Mesodermal cell (in vitro differentiated cells): ENCODE data around the gene SLC16A12.

Experiments used
- H3K27ac ChIP-seq: 2 replicates; pipeline ENCODE4 v1.7.0; 2013; ENCODE audit warnings: mild to moderate bottlenecking, low read depth, low read length, moderate library complexity; ENCODE audit not compliant: severe bottlenecking
- H3K36me3 ChIP-seq: 2 replicates; pipeline ENCODE4 v1.7.1; 2013; ENCODE audit warnings: mild to moderate bottlenecking, low read length, moderate library complexity; ENCODE audit not compliant: control insufficient read depth, insufficient read depth
- H3K4me1 ChIP-seq: one replicate; pipeline ENCODE4 v1.7.1; 2013; ENCODE audit warnings: mild to moderate bottlenecking, low read length; ENCODE audit not compliant: insufficient read depth, control insufficient read depth, poor library complexity, severe bottlenecking
- H3K4me3 ChIP-seq: 2 replicates; pipeline ENCODE4 v1.7.0; 2013; ENCODE audit warnings: low read length, control low read depth, mild to moderate bottlenecking; ENCODE audit not compliant: insufficient read depth, poor library complexity, severe bottlenecking; ENCODE audit errors: extremely low read depth
- H3K9me3 ChIP-seq: 2 replicates; pipeline ENCODE4 v1.7.1; 2013; ENCODE audit warnings: mild to moderate bottlenecking, low read length, moderate library complexity; ENCODE audit not compliant: control insufficient read depth
- WGBS, 2 experiments: methylation state at CpG; one replicate each; pipeline ENCODE4 v1.1.5; 2013; ENCODE audit warnings: missing lambda C conversion rate in 2 of 2; ENCODE audit not compliant: insufficient coverage in 2 of 2; 5-methylcytosine and 5-hydroxymethylcytosine counted together

The SLC16A12 gene

DNA sequence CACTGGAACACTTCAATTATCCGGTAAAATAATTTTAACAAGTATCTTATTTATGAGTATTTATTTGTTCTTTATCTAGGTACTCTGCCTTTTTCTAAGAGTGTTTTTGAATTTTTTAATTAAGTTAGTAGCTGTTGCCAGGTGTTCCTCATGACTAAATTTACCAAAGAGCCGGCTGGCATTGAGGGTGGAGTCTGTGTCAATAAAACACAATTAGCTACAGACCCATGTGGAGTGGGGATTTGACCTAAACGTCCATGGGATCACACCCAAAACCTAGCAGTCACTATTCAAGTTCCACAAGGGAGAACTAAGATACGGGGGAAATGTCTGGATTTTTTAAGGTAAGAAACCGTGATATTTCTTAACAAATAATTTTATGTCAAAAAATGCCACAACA, 9.8 kb downstream of the SLC16A12 start:
- 82% methylated on average over 2 of the region's 5 CpGs; no CpG with 5 or more reads in 1 of the 2 experiments for WGBS, 2 experiments
- H3K4me1 ChIP-seq, result no peaks in the 10 kb centered on the region

DNA sequence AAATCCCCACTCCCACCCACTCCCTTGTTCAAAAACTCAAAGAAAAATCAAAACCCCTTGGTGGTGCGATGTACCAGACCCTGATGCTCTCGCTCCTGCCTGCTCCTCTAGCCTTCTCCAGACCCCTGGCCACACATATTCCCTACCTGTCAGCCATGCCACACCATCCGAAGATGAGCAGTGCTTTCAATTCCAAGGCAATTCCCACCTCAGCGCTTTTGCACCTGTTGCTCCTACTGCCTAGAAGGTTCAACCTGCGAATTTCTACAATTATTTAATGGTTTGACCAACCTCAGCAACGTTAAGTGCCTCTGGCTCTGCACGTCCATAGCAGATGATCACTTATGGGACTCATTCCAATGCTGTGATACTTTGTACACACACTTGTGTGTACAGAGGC, 11.1 kb downstream of the SLC16A12 start:
- Histone ChIP-seq H3K9me3 (no peaks in the 10 kb centered on the region), H3K4me3 (no peak overlapping the region), H3K4me1 (no peaks in the 10 kb centered on the region), H3K27ac (no peak overlapping the region), H3K36me3 (no peaks in the 10 kb centered on the region)
- 84 to 87% methylated on average over 7 of the region's 7 CpGs for WGBS, 2 experiments

More for the DNA sequence above, 9.8 kb downstream of the SLC16A12 start:
- Histone ChIP-seq H3K27ac (no peak overlapping the region), H3K36me3 (no peaks in the 10 kb centered on the region), H3K4me3 (no peak overlapping the region), H3K9me3 (no peaks in the 10 kb centered on the region)

DNA sequence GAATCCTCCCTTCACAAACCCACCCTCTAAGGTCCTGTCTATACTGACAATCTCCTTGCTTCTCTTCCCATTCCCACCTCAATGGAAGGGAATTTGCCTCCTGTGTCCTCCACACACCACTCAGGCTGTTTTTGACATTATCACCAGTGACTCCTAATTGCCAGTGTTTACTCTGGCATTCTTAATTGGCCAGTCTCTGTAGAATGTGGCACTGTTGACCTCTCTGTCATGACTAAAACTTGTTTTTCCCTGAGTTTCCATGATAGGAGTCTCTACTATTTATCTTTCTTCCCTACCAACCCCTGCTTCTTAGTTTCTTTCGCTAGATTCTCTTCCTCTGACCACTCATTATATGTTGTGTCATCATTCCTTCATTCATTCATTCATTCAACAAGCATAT, 12.1 kb downstream of the SLC16A12 start:
- WGBS, 2 experiments, result 90 to 93% methylated on average over 1 of the region's 1 CpG
- Histone ChIP-seq H3K36me3 (no peaks in the 10 kb centered on the region), H3K27ac (no peak overlapping the region), H3K4me3 (no peak overlapping the region), H3K4me1 (no peaks in the 10 kb centered on the region), H3K9me3 (no peaks in the 10 kb centered on the region)

- Histone ChIP-seq H3K27ac (no peak overlapping the region), H3K36me3 (no peaks in the 10 kb centered on the region), H3K9me3 (no peaks in the 10 kb centered on the region), H3K4me1 (no peaks in the 10 kb centered on the region), H3K4me3 (no peak overlapping the region)
- WGBS, 2 experiments, result no CpG with 5 or more reads among the region's 1 CpG
Observed at GRCh38 chr10:89522463-89522862, 12.9 kb downstream of the SLC16A12 start.

DNA sequence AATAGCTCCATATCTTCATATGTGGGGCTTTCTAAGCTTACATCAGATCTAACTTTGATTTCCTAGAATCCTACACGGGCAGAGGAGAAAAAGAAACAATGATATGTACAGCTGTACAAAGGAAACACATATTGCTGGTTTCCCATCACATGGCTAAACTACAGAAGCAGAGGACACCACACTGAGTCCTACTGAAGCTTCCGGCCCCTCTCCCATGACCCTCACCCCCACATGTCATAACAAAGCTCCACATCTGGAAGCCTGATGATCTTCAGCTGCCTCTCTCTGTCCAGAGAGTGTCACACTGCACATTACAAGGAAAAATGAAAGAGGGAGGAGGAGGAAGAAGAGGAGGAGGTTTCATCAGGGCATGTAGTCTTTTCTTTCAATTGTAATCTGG, 14.0 kb downstream of the SLC16A12 start:
- Histone ChIP-seq H3K9me3 (no peaks in the 10 kb centered on the region), H3K27ac (no peak overlapping the region), H3K4me3 (no peak overlapping the region), H3K36me3 (no peaks in the 10 kb centered on the region), H3K4me1 (peaks cover 2% of the 10 kb centered on the region)
- no CpG with 5 or more reads among the region's 2 CpGs for WGBS, 2 experiments

GRCh38 chr10:89520706-89521105, 14.7 kb downstream of the SLC16A12 start:
- H3K27ac ChIP-seq, result no peak overlapping the region
- WGBS, 2 experiments, result no CpG with 5 or more reads among the region's 1 CpG
- peaks cover 9% of the 10 kb centered on the region for H3K4me1 ChIP-seq
- H3K36me3 ChIP-seq, result no peaks in the 10 kb centered on the region
- H3K4me3 ChIP-seq, result no peak overlapping the region
- H3K9me3 ChIP-seq, result no peaks in the 10 kb centered on the region

GRCh38 chr10:89518876-89519842, 16.2 kb downstream of the SLC16A12 start:
- peaks cover 17% of the 10 kb centered on the region for H3K4me1 ChIP-seq
- no peak overlapping the region for H3K4me3 ChIP-seq
- no peaks in the 10 kb centered on the region for H3K9me3 ChIP-seq
- WGBS, 2 experiments, result 94 to 97% methylated on average over 3 to 5 of the region's 12 CpGs
- H3K27ac ChIP-seq, result no peak overlapping the region
- no peaks in the 10 kb centered on the region for H3K36me3 ChIP-seq

DNA sequence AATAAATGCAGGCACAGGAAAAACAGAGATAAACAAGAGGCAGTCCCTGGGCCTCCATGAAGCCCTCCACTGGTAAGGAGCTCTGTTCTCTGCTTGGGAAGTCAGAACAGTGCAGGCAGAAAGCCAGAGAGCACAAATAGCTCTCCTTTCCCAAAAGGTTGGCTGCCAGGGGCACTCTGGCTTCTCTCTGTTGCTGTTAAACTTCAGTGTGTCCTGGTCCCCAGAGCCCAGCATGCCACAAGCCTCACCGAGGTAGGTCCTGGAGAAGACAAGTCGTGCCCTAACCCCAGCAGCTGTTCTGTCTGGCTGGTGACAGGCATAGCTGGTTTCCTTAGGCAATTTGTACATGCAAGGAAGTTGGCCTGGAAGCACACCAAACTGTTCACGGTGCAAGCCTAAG, 17.3 kb downstream of the SLC16A12 start:
- Histone ChIP-seq H3K36me3 (no peaks in the 10 kb centered on the region), H3K4me1 (peaks cover 17% of the 10 kb centered on the region), H3K27ac (no peak overlapping the region), H3K4me3 (no peak overlapping the region), H3K9me3 (no peaks in the 10 kb centered on the region)
- WGBS, 2 experiments, result 100% methylated on average over 2 of the region's 3 CpGs; no CpG with 5 or more reads in 1 of the 2 experiments

DNA sequence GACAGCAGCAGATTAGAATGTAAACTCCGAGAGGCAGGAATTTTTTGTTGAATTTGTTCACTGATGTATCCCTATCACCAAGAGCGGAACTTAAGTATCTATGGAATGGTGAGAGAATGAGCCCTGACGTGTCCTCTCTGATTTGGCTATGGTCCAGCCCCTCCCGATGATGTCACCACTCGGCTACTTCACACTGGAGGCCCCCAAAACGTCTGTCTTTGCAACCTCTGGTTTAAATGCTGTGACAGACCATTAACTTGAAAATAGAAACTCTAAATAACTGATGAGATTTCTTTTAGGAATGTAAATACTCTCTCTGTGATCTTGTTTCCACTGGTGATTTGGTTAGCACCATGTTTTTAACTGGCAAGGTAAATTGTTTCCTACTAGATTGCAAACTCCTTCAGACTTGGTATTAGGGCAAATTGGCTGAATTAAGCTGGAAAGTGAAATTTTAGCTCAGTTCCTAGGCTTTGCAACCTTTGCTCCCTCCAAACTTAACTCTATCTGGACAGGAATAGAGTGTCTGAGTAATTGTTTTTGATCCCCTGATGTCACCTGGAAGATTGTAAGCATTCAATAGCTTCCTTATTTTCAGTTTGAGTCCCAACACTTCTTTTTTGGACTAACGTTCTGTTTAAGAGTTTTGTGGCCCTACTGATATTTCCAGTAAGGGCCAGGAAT, 19.1 kb downstream of the SLC16A12 start:
- Histone ChIP-seq H3K4me1 (peaks cover 17% of the 10 kb centered on the region), H3K27ac (peak overlapping the region; percentile 85), H3K36me3 (no peaks in the 10 kb centered on the region), H3K4me3 (no peak overlapping the region), H3K9me3 (no peaks in the 10 kb centered on the region)
- 69 to 76% methylated on average over 4 to 5 of the region's 7 CpGs for WGBS, 2 experiments

DNA sequence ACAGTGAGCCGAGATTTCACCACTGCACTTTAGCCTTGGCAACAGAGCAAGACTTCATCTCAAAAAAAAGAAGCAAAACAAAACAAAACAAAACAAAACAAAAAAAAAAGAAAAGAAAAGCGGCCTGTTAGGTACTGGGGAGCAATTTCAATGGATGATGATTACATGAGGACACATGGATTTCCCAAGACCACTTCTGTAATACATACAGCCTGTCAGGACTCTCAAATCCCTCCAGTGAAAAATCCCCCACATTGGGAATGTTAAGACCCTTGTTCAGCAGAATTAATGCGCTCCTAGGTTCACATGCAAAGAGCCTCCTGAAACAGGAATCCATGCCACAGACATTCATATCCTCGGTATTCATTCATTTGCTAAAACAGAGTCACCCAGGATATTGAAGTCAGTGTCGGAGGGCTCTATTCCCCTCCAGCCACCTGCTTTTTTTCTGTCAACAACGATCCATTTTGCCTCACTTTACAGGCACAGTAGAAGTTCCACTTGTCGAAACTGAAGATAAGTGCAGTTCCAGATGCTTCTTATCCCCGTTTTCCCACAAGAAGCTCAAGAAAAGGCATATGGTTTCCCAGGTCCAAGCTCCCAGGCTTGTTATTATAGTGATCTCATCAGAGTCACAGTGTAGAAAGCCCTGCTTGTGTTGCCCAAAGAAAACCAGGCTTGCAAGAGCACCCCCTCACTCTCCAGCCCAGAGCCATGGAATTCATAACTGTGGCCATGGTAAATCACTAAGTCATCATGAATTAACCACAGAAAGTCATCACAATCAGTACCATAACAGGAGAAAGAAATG, 20.2 kb downstream of the SLC16A12 start:
- 68 to 69% methylated on average over 3 to 4 of the region's 8 CpGs for WGBS, 2 experiments
- no peaks in the 10 kb centered on the region for H3K36me3 ChIP-seq
- H3K4me3 ChIP-seq, result no peak overlapping the region
- H3K4me1 ChIP-seq, result peaks cover 17% of the 10 kb centered on the region
- H3K27ac ChIP-seq, result peak overlapping the region; percentile 85
- no peaks in the 10 kb centered on the region for H3K9me3 ChIP-seq
